Lower lobe of right lung (tissue), 2 donors: ENCODE measurements around the gene MAD1L1. TPM values are rescaled to one million over a fixed set of nuclear protein-coding genes. Genes with fewer than 3 reads are reported as not detected.

Experiments used
- ATAC-seq, 2 donors: fragments of 200-7000 bp; cut with Tn5 transposase; one replicate each; pipeline ENCODE4 v1.9.1; 2020 to 2022; ENCODE audit warnings: mild to moderate bottlenecking in 2 of 2, moderate library complexity in 2 of 2
- DNase-seq: peaks from one replicate; pipeline ENCODE4 v3.0.0-alpha.2; 2020
- H3K27ac ChIP-seq: fragments of 200-600 bp; one replicate; pipeline ENCODE4 v1.8.0; 2022
- H3K27me3 ChIP-seq: fragments of 200-600 bp; one replicate; pipeline ENCODE4 v1.8.0; 2022; ENCODE audit warnings: low read depth
- H3K36me3 ChIP-seq: fragments of 200-600 bp; one replicate; pipeline ENCODE4 v1.8.0; 2022; ENCODE audit warnings: mild to moderate bottlenecking
- H3K4me1 ChIP-seq: fragments of 200-600 bp; one replicate; pipeline ENCODE4 v1.8.0; 2022
- H3K4me3 ChIP-seq: fragments of 200-600 bp; one replicate; pipeline ENCODE4 v1.8.0; 2022; ENCODE audit warnings: mild to moderate bottlenecking
- H3K9me3 ChIP-seq: fragments of 200-600 bp; one replicate; pipeline ENCODE4 v1.8.0; 2022
- CTCF ChIP-seq: fragments of 200-600 bp; IDR thresholded peaks from one replicate; pipeline ENCODE4 v1.8.0; 2022; ENCODE audit warnings: antibody characterized with exemption, mild to moderate bottlenecking
- intact Hi-C: fragments of 100-400 bp; cut with DNase I; formaldehyde crosslinking; loops from one replicate; pipeline ENCODE4 v1.11.0; 2022
- total RNA-seq: library from RNA; stranded (reverse); fragmentation: NEBNext Ultra II Directional; extraction: Animal tissue kit (Norgen Biotek cat#: 25700); gene quantifications from one replicate; pipeline ENCODE4 v1.2.1, GENCODE V29; 2021
- donor health status: DM: no; HTN: yes; CAD: no; lungs with severe emphysema.

The MAD1L1 gene
- total RNA-seq, 1 donor from 2014 or later, result 44.5 TPM

- TF ChIP-seq CTCF, result no peak
- no peaks in the 10 kb centered on the region for H3K4me1 ChIP-seq
- no peak for ATAC-seq
- no peak overlapping the region for H3K4me3 ChIP-seq
- no peak for DNase-seq
- no peak overlapping the region for H3K27ac ChIP-seq
- H3K9me3 ChIP-seq, result peaks cover 26% of the 10 kb centered on the region
- intact Hi-C loops, result no loop called here
- no peaks in the 10 kb centered on the region for H3K36me3 ChIP-seq
- no peaks in the 10 kb centered on the region for H3K27me3 ChIP-seq
These were observed 437.7 kb downstream of the MAD1L1 start for GRCh38 chr7:1794888-1795542.

- DNase-seq (no peak), ATAC-seq (no peak)
- intact Hi-C loops, result no loop called here
These were observed 445.0 kb downstream of the MAD1L1 start for GRCh38 chr7:1787681-1788235.

GRCh38 chr7:1787241-1787640 is 445.5 kb downstream of the MAD1L1 start:
- Histone ChIP-seq H3K27me3 (peaks cover 11% of the 10 kb centered on the region), H3K27ac (no peak overlapping the region), H3K4me1 (no peaks in the 10 kb centered on the region), H3K36me3 (no peaks in the 10 kb centered on the region), H3K9me3 (peaks cover 6% of the 10 kb centered on the region), H3K4me3 (no peak overlapping the region)
- DNase-seq, result no peak
- intact Hi-C loops, result no loop called here
- no peak for TF ChIP-seq CTCF
- ATAC-seq, result no peak

More at GRCh38 chr7:1787681-1788235, 445.0 kb downstream of the MAD1L1 start:
- Histone ChIP-seq H3K4me1 (no peaks in the 10 kb centered on the region), H3K27me3 (peaks cover 11% of the 10 kb centered on the region), H3K27ac (no peak overlapping the region), H3K4me3 (no peak overlapping the region), H3K9me3 (peaks cover 10% of the 10 kb centered on the region), H3K36me3 (no peaks in the 10 kb centered on the region)
- no peak for TF ChIP-seq CTCF

GRCh38 chr7:1785839-1786238 is 446.9 kb downstream of the MAD1L1 start:
- Histone ChIP-seq H3K4me1 (no peaks in the 10 kb centered on the region), H3K27me3 (peaks cover 11% of the 10 kb centered on the region), H3K36me3 (no peaks in the 10 kb centered on the region), H3K4me3 (no peak overlapping the region), H3K27ac (no peak overlapping the region), H3K9me3 (no peaks in the 10 kb centered on the region)
- TF ChIP-seq CTCF, result no peak
- ATAC-seq (no peak), DNase-seq (no peak)
- intact Hi-C loops, result no loop called here

GRCh38 chr7:1781369-1781768 is 451.4 kb downstream of the MAD1L1 start:
- H3K36me3 ChIP-seq, result no peaks in the 10 kb centered on the region
- H3K27me3 ChIP-seq, result no peaks in the 10 kb centered on the region
- no peak overlapping the region for H3K4me3 ChIP-seq
- peaks cover 2% of the 10 kb centered on the region for H3K9me3 ChIP-seq
- no peak for TF ChIP-seq CTCF
- H3K4me1 ChIP-seq, result no peaks in the 10 kb centered on the region
- no peak for ATAC-seq
- intact Hi-C loops, result no loop called here
- H3K27ac ChIP-seq, result no peak overlapping the region
- no peak for DNase-seq
